Measurements from ENCODE around the gene FBXO34.
"Not testable (repeated sequence)": the region's sequence is repeated elsewhere in the genome, so short reads cannot be mapped to it uniquely, and the experiment has no call there.

Gene FBXO34

GRCh38 chr14:55303125-55303499 lies 31.9 kb downstream of the FBXO34 start:
- no peak for DNase-seq (ENCODE audit: low read depth in 1 of 2, low spot score in 1 of 2)
- in situ Hi-C loops (cut with HindIII; ENCODE audit: low pct_unique_long_range_greater_than_20kb, low sequenced_read_pairs): no loop called here
- no peak for TF ChIP-seq JUND (IDR thresholded peaks at IDR 0.05; ENCODE audit: low read depth)

GRCh38 chr14:55303691-55304145 lies 32.5 kb downstream of the FBXO34 start:
- in situ Hi-C loops (cut with HindIII; ENCODE audit: low pct_unique_long_range_greater_than_20kb, low sequenced_read_pairs): no loop called here
- no peak for DNase-seq (ENCODE audit: low read depth in 1 of 2, low spot score in 1 of 2)
- no peak for TF ChIP-seq JUND (IDR thresholded peaks at IDR 0.05; ENCODE audit: low read depth)

- no peak for DNase-seq (ENCODE audit: low read depth in 1 of 2, low spot score in 1 of 2)
- in situ Hi-C loops (cut with HindIII; ENCODE audit: low pct_unique_long_range_greater_than_20kb, low sequenced_read_pairs): no loop called here
These were observed 35.8 kb downstream of the FBXO34 start for GRCh38 chr14:55306938-55307589.

GRCh38 chr14:55309154-55309553 lies 37.9 kb downstream of the FBXO34 start:
- no peak for TF ChIP-seq JUND (IDR thresholded peaks at IDR 0.05; ENCODE audit: low read depth)
- DNase-seq (ENCODE audit: low read depth in 1 of 2, low spot score in 1 of 2): no peak
- in situ Hi-C loops (cut with HindIII; ENCODE audit: low pct_unique_long_range_greater_than_20kb, low sequenced_read_pairs): no loop called here

More at GRCh38 chr14:55306938-55307589, 35.8 kb downstream of the FBXO34 start:
- no peak for TF ChIP-seq JUND (IDR thresholded peaks at IDR 0.05; ENCODE audit: low read depth)

GRCh38 chr14:55309761-55310365 lies 38.6 kb downstream of the FBXO34 start:
- in situ Hi-C loops (cut with HindIII; ENCODE audit: low pct_unique_long_range_greater_than_20kb, low sequenced_read_pairs): no loop called here
- no peak for DNase-seq (ENCODE audit: low read depth in 1 of 2, low spot score in 1 of 2)
- TF ChIP-seq JUND (IDR thresholded peaks at IDR 0.05; ENCODE audit: low read depth): no peak

GRCh38 chr14:55312379-55313030 lies 41.3 kb downstream of the FBXO34 start:
- in situ Hi-C loops (cut with HindIII; ENCODE audit: low pct_unique_long_range_greater_than_20kb, low sequenced_read_pairs); DNase-seq (ENCODE audit: low read depth in 1 of 2, low spot score in 1 of 2): not testable (repeated sequence)

GRCh38 chr14:55313480-55313879 lies 42.3 kb downstream of the FBXO34 start:
- in situ Hi-C loops (cut with HindIII; ENCODE audit: low pct_unique_long_range_greater_than_20kb, low sequenced_read_pairs): no loop called here
- TF ChIP-seq JUND (IDR thresholded peaks at IDR 0.05; ENCODE audit: low read depth): no peak
- DNase-seq (ENCODE audit: low read depth in 1 of 2, low spot score in 1 of 2): no peak

GRCh38 chr14:55314449-55314848 lies 43.2 kb downstream of the FBXO34 start:
- no peak for DNase-seq (ENCODE audit: low read depth in 1 of 2, low spot score in 1 of 2)
- no peak for TF ChIP-seq JUND (IDR thresholded peaks at IDR 0.05; ENCODE audit: low read depth)
- in situ Hi-C loops (cut with HindIII; ENCODE audit: low pct_unique_long_range_greater_than_20kb, low sequenced_read_pairs): no loop called here

GRCh38 chr14:55316564-55316963 lies 45.3 kb downstream of the FBXO34 start:
- no peak for DNase-seq (ENCODE audit: low read depth in 1 of 2, low spot score in 1 of 2)
- in situ Hi-C loops (cut with HindIII; ENCODE audit: low pct_unique_long_range_greater_than_20kb, low sequenced_read_pairs): no loop called here
- TF ChIP-seq JUND (IDR thresholded peaks at IDR 0.05; ENCODE audit: low read depth): no peak

- no peak for DNase-seq (ENCODE audit: low read depth in 1 of 2, low spot score in 1 of 2)
- TF ChIP-seq JUND (IDR thresholded peaks at IDR 0.05; ENCODE audit: low read depth): no peak
- in situ Hi-C loops (cut with HindIII; ENCODE audit: low pct_unique_long_range_greater_than_20kb, low sequenced_read_pairs): no loop called here
These were observed 46.5 kb downstream of the FBXO34 start for GRCh38 chr14:55317542-55318306.

- TF ChIP-seq JUND (IDR thresholded peaks at IDR 0.05; ENCODE audit: low read depth): no peak
- DNase-seq (ENCODE audit: low read depth in 1 of 2, low spot score in 1 of 2): no peak
- in situ Hi-C loops (cut with HindIII; ENCODE audit: low pct_unique_long_range_greater_than_20kb, low sequenced_read_pairs): no loop called here
These were observed 47.5 kb downstream of the FBXO34 start for GRCh38 chr14:55318694-55319093.

GRCh38 chr14:55323910-55324309 lies 52.7 kb downstream of the FBXO34 start:
- in situ Hi-C loops (cut with HindIII; ENCODE audit: low pct_unique_long_range_greater_than_20kb, low sequenced_read_pairs): no loop called here
- DNase-seq (ENCODE audit: low read depth in 1 of 2, low spot score in 1 of 2): no peak
- TF ChIP-seq JUND (IDR thresholded peaks at IDR 0.05; ENCODE audit: low read depth): no peak

GRCh38 chr14:55324812-55325211 lies 53.6 kb downstream of the FBXO34 start:
- no peak for TF ChIP-seq JUND (IDR thresholded peaks at IDR 0.05; ENCODE audit: low read depth)
- no peak for DNase-seq (ENCODE audit: low read depth in 1 of 2, low spot score in 1 of 2)
- in situ Hi-C loops (cut with HindIII; ENCODE audit: low pct_unique_long_range_greater_than_20kb, low sequenced_read_pairs): no loop called here
